Kidney (tissue), 14 donors: ENCODE data around the gene DHPS. TPM values are rescaled to one million over a fixed set of nuclear protein-coding genes. Genes with fewer than 3 reads are reported as not detected.

Experiments
- DNase-seq, 5 donors: peaks; one replicate each; pipeline ENCODE4 v3.0.0-alpha.2; 2013 to 2020
- FAIRE-seq: peaks from 2 replicates; lab custom pipeline; 2012; peaks lifted over from hg19 to GRCh38; lab: Jason Lieb, UNC
- H3K27ac ChIP-seq, 2 donors: one replicate each; pipeline ENCODE4 v1.7.0; 2013; ENCODE audit warnings: low read depth in 2 of 2, low read length in 2 of 2, inconsistent platforms in 1 of 2
- H3K27me3 ChIP-seq: one replicate; pipeline ENCODE4 v1.7.1; 2013; ENCODE audit warnings: low read length, inconsistent platforms; ENCODE audit not compliant: control insufficient read depth, insufficient read depth
- H3K36me3 ChIP-seq, 3 donors: one replicate each; pipeline versions ENCODE4 v1.7.0 to v1.7.1; 2013; ENCODE audit warnings: low read length in 3 of 3, control low read depth in 1 of 3, inconsistent platforms in 1 of 3; ENCODE audit not compliant: insufficient read depth in 3 of 3, control insufficient read depth in 2 of 3
- H3K4me1 ChIP-seq, 3 donors: one replicate each; pipeline versions ENCODE4 v1.7.0 to v1.7.1; 2013; ENCODE audit warnings: low read length in 3 of 3, inconsistent platforms in 1 of 3, low read depth in 1 of 3; ENCODE audit not compliant: control insufficient read depth in 2 of 3, insufficient read depth in 2 of 3
- H3K4me3 ChIP-seq, 3 donors: one replicate each; pipeline versions ENCODE4 v1.7.0 to v1.8.1; 2013; ENCODE audit warnings: low read length in 3 of 3, control low read depth in 1 of 3, inconsistent platforms in 1 of 3
- H3K9ac ChIP-seq, 3 donors: one replicate each; pipeline versions ENCODE4 v1.7.0 to v1.7.1; 2013; ENCODE audit warnings: low read length in 3 of 3, control low read depth in 1 of 3, inconsistent platforms in 1 of 3
- H3K9me3 ChIP-seq, 3 donors: one replicate each; pipeline versions ENCODE4 v1.7.0 to v1.7.1; 2013; ENCODE audit warnings: low read length in 3 of 3, control low read depth in 1 of 3, inconsistent platforms in 1 of 3; ENCODE audit not compliant: control insufficient read depth in 2 of 3, insufficient read depth in 1 of 3
- CTCF ChIP-seq: IDR thresholded peaks from 3 replicates; pipeline ENCODE4 v1.5.1; 2012; ENCODE audit warnings: mild to moderate bottlenecking, moderate library complexity, borderline replicate concordance; ENCODE audit not compliant: insufficient read depth; ENCODE audit errors: extremely low read depth
- intact Hi-C: fragments of 100-400 bp; cut with DNase I; formaldehyde crosslinking; loops from one replicate; pipeline ENCODE4 v1.11.1; 2022
- polyA plus RNA-seq: library from polyadenylated mRNA; stranded (reverse); fragments of 350-450 nt; fragmentation: Illumina TruSeq; extraction: RNeasy Lipid Tissue Mini Kit (QIAGEN cat#74804); gene quantifications from one replicate; pipeline ENCODE4 v1.2.3, GENCODE V29; 2014; ENCODE audit warnings: low read depth, low replicate concordance; ENCODE audit not compliant: insufficient read depth
- total RNA-seq: library from RNA; stranded (reverse); fragmentation: NEBNext Ultra II Directional; extraction: Animal tissue kit (Norgen Biotek cat#: 25700); gene quantifications from one replicate; pipeline ENCODE4 v1.2.1, GENCODE V29; 2021
- donor health status: control.
- donor health status: control.
- donor health status: control.
- donor health status: control.
- donor health status: control.
- donor health status: DM: yes; HTN: yes; CAD: no.
- donor health status: Normal renal cell carcinoma (clear cell type).

Gene DHPS
- total and polyA plus RNA-seq, 2 donors from 2014 or later: 61.3 to 75.9 TPM

GRCh38 chr19:12639901-12640613 is 41.6 kb downstream of the DHPS start:
- Histone ChIP-seq H3K4me3 (peak overlapping the region in 2 of 3 donors; percentile 4 to 51), H3K4me1 (peaks cover 0 to 6% (median 0%) of the 10 kb centered on the region in 3 donors), H3K9me3 (no peaks in the 10 kb centered on the region), H3K27me3 (no peaks in the 10 kb centered on the region), H3K9ac (peak overlapping the region in 2 of 3 donors; percentile 41 to 55), H3K27ac (no peak overlapping the region), H3K36me3 (no peaks in the 10 kb centered on the region)
- DNase-seq (peak; percentile 85 to 93 (median 88)), FAIRE-seq (no peak)
- peak; percentile 79 for TF ChIP-seq CTCF
- intact Hi-C loops: no loop called here

- FAIRE-seq (no peak), DNase-seq (no peak)
- H3K9ac ChIP-seq: no peak overlapping the region
- H3K9me3 ChIP-seq: no peaks in the 10 kb centered on the region
- H3K27me3 ChIP-seq: no peaks in the 10 kb centered on the region
- H3K4me3 ChIP-seq: no peak overlapping the region
- no peak for TF ChIP-seq CTCF
- peaks cover 0 to 6% (median 0%) of the 10 kb centered on the region in 3 donors for H3K4me1 ChIP-seq
- intact Hi-C loops: no loop called here
- H3K36me3 ChIP-seq: no peaks in the 10 kb centered on the region
- H3K27ac ChIP-seq: no peak overlapping the region
Measured at GRCh38 chr19:12638611-12639182, 43.0 kb downstream of the DHPS start.

DNA sequence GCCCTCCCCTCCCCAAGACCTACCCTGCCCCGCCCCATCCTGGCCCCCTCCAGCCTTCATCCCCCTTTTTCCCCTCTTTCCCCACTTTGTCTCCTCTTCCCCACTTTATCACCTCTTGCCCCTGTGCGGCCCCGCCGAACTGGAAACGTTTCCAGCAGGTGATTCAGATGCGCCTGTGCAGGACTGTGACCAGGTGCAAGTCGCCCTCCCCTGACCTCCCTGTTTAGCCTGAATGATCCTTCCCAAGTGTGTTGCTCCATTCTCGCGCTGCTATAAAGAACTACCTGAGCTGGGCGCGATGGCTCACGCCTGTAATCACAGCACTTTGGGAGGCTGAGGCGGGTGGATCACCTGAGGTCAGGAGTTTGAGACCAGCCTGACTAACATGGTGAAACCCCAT is 45.0 kb downstream of the DHPS start:
- no peak overlapping the region for H3K27ac ChIP-seq
- no peak for TF ChIP-seq CTCF
- H3K27me3 ChIP-seq: no peaks in the 10 kb centered on the region
- FAIRE-seq: no peak
- no peak overlapping the region for H3K9ac ChIP-seq
- DNase-seq: peak in 1 of 5 donors; percentile 39
- intact Hi-C loops: no loop called here
- peaks cover 0 to 6% (median 0%) of the 10 kb centered on the region in 3 donors for H3K4me1 ChIP-seq
- H3K9me3 ChIP-seq: no peaks in the 10 kb centered on the region
- H3K4me3 ChIP-seq: no peak overlapping the region
- no peaks in the 10 kb centered on the region for H3K36me3 ChIP-seq
